ENCODE results near the gene DDX3X. TPM values are rescaled to one million over a fixed set of nuclear protein-coding genes. Genes with fewer than 3 reads are reported as not detected.

DDX3X gene

GRCh38 chrX:41412261-41413081 is 78.5 kb downstream of the DDX3X start:
- Histone ChIP-seq H2BK12ac (ENCODE audit: low read length in 2 of 2) (no peak overlapping the region), H2AFZ (ENCODE audit: low read depth, low read length) (no peak overlapping the region), H3K18ac (ENCODE audit: low read depth in 1 of 2, low read length in 2 of 2) (no peak overlapping the region), H2BK15ac (ENCODE audit: low read depth, poor library complexity, severe bottlenecking) (no peak overlapping the region), H3K36me3 (ENCODE audit: control insufficient read depth in 1 of 2, insufficient read depth in 2 of 2, low read depth in 1 of 2, low read length in 2 of 2) (no peaks in the 10 kb centered on the region), H3K4ac (ENCODE audit: low read depth in 1 of 2, low read length in 2 of 2) (no peak overlapping the region), H3K23ac (ENCODE audit: low read length in 2 of 2) (no peak overlapping the region), H2AK5ac (ENCODE audit: low read length, severe bottlenecking) (no peak overlapping the region), H3K79me1 (replicated peaks; ENCODE audit: low read length, poor library complexity, severe bottlenecking) (no peaks in the 10 kb centered on the region), H3K9ac (ENCODE audit: low read length) (no peak overlapping the region), H3K14ac (ENCODE audit: low read length in 2 of 2) (no peak overlapping the region), H3K27ac (ENCODE audit: low read length, poor library complexity, severe bottlenecking) (no peak overlapping the region), H2BK120ac (ENCODE audit: low read depth, low read length) (no peak overlapping the region), H3K4me1 (ENCODE audit: control insufficient read depth, insufficient read depth, low read depth, low read length) (no peaks in the 10 kb centered on the region), H3K4me3 (ENCODE audit: insufficient read depth in 1 of 2, low read depth in 1 of 2, low read length in 2 of 2) (no peak overlapping the region), H3K9me3 (ENCODE audit: control insufficient read depth, low read length) (no peaks in the 10 kb centered on the region), H3K4me2 (ENCODE audit: low read length, poor library complexity, severe bottlenecking) (no peak overlapping the region), H4K91ac (ENCODE audit: low read length) (no peak overlapping the region), H3K27me3 (ENCODE audit: control insufficient read depth in 1 of 2, insufficient read depth in 1 of 2, low read length in 2 of 2) (peaks cover 0 to 16% of the 10 kb centered on the region in 2 experiments), H2BK5ac (ENCODE audit: low read depth, low read length, poor library complexity, severe bottlenecking) (no peak overlapping the region), H4K8ac (ENCODE audit: low read length) (no peak overlapping the region)
- 84% methylated on average over 5 of the region's 9 CpGs for WGBS
- DNase-seq: peak; percentile 0

Small RNA genes within 50 kb of the gene (small RNA-seq; reads per million reads assigned to genes)
- gene RF00019 (ENCODE audit: low read depth): not detected
- gene RNA5SP502 (ENCODE audit: low read depth): not detected
